HG03097 (cell line): ENCODE results near the gene KNOP1.

Experiments
- ATAC-seq: cut with Tn5 transposase; IDR thresholded peaks from one replicate; pipeline ENCODE4 v1.9.1; 2021; ENCODE audit not compliant: unreplicated experiment, low FRiP score

The KNOP1 gene

DNA sequence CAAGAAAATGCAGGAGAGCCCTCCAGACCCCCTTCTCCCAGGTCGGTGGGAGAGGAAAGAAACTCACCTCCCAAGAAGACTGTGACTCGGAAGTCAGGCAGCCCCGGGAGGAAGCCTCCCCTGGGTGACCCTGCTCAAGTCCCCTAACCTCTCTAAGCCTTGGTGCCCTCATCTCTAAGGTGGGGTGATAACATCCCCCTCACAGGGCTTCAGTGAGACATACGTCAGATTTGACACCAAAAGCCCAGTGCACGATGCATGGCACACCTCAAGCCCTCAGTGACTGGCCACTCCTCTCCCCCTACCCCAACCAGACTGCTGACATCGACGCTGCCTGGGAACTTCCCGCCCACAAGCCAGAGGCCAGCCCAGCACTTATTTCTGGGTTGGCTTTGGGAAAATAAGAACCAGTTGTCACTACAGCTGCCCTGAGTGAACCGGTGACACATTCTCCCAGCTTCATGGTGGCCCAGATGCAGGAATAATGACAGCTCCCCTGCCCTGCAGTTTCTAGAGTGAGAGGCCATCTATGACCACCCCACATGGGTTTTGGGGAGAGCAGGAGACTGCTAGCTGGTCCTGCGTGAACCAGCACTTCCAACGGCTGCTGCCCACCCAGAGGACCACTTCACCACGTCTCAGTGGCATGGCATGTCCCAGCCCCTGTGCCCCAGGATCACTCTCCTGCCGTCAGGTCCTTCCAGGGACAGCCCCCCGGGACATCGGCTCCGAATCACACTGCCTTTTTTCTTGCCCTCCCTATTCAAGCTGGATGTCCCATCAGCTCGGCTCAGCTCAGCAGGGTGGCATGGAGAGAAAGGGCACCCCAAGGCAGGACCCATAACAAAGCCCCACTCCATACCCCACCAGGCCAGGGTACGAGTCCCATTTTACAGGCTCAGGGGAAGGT lies 9.5 kb downstream of the KNOP1 start:
- ATAC-seq = no peak

DNA sequence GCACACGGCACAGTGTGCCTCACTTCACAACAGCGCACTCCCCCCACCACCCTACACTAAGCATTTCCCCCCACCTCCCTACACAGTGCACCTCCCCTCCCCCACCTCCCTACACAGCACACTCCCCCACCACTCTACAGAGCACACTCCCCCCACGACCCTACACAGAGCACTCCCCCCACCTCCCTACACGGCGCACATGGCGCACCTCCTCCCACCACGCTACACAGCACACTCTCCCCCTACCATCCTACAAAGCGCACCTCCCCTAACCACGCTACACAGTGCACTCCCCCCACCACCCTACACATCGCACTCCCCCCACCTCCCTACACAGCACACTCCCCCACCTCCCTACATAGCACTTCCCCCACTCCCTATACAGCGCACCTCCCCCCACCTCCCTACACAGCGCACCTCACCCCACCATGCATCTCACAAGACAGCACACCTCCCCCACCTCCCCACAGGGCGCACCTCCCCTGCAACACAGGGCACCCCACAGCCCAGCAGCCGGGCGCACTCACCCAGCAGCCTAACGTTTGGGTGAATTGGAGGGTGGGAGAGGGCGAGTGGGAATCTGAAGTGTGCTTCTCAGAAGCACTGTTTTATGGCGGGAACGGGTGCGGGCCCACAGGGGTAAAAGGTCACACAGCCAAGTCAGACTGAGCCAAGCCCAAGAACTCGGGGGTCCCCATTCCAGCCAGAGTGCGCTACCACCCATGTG lies 10.3 kb downstream of the KNOP1 start:
- ATAC-seq = no peak

DNA sequence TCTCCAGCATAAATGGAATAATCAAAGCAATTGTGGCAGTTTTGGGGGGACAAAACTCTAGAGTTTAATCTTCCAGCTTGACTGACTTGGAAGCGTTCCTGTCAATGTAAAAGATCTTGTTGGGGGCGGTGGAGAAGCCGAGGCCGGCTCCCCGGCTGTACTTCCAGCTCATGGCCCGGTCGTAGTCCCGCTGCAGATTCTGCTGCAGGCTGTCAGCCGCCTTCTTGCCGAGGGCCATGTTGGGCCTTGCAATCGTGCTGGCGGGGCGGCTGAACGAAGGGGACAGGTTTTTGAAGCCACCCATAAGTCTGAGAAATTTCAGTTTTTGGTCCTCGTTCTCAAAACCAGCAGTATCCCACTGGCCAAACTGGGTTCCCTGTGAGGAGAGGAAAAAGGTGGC lies 11.2 kb downstream of the KNOP1 start:
- ATAC-seq = no peak

DNA sequence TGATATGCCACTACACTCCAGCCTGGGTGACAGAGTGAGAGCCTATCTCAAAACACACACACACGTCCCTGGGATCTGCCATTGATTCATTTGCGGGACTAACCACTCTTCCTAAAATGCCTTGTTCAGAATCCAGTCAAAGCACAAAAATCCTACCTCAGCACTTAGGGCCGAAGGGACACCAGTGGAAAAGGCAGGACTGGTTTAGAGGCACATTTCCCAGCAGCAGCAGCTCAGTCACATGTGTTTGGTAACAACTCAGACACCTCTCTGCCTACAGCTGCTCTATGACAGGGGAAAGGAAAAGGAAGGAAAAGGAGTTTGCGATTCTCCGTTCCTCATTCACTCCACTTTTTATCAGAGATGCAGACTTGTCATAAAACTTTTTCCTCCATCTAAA lies 12.2 kb downstream of the KNOP1 start:
- ATAC-seq = no peak

DNA sequence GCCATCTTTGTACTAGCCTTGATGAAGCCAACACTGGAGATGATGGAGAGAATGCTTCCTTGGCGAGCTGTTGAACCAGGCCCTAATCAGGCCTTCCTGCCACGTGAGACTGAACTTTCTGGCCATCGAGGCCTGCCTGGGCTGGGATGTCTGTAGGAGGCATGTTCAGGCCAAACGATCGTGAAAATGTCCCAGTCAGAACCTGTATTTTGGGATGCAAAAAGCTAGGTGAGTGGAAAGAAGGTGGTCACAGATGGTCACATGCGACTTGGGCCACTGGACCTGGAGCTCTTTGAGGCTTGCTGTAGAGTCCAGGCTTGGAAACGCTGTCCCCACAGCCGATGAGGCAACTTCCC lies 12.9 kb downstream of the KNOP1 start:
- no peak for ATAC-seq

DNA sequence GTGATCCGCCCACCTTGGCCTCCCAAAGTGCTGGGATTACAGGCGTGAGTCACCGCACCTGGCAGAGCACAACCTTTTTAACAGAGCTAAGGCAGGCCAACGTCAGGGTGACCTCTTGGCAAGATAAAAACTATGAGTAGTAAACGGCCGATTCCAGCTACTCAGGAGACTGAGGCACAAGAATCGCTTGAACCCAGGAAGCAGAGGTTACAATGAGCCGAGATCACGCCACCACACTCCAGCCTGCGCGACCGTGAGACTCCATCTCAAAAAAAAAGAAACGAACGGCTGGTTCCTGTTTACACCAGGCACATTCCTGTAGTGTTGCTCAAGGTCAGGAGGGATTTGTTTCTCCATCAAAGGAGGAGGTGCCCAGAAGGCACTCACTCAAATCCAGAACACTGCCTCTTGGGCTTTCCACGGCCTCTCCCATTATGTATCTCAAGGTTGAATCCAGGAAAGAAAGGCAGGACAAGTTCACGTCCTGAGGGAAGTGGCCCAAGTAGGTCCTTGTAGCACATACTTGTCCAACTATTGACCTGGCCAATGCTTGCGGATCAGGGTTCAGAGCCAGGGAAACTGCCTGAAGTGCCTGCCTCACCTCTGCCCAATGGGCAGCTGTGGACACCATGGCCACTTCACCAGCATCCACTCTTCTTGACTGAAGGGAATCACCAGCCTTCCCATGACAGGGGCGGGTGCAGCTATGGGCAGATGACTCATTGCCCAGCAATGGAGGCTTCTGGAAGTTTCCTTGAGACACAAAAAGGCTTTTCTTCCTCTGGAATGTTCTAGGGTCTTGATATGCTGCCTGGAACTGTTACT lies 13.5 kb downstream of the KNOP1 start:
- no peak for ATAC-seq

DNA sequence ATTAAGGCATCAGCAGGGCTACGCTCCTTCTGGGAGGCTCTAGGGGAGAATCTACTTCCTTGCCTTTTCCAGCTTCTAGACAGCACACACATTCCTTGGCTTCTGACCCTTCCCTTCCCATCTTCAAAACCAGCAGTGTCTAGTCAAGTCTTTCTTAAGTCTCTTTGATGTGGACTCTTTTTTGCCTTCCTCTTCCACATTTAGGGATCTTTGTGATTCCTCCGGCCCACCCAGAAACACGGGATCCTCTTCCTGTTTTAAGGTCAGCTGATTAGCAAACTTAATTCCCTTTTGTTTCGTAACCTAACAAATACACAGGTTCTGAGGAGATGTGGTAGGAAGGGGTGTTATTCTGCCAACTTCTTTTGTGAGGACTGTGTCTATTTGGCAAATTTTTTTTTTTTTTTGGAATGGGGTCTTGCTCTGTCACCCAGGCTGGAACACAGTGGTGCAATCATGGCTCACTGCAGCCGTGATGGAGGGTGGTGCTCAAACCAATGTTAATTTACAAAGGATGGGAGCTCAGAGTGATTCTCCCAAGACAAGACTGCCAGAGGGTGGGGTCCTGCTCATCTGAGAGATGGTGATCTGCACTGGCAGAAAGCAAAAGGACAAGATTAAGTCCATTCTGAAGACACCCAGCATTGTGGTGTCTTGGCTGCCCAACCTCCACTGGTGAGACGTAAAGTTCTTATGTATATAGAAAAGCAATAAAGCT lies 14.7 kb downstream of the KNOP1 start:
- ATAC-seq = no peak

DNA sequence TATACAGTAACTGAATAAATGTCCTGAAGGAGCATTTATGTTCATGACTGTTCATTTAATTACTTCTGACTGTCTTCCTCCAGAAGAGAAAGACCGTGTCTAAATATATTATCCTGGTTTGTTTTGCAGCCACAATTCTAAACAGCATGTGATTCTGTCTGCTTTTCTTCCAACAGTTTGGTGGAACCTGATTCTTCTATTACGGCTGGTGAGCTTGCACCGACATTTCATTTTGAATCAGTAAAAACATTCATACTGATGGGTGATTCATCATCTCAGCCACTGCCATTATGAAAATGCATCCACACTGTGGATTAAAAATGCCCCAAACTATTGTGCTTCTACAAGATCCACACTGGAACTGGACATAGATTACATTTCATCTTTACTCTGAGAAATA lies 16.9 kb downstream of the KNOP1 start:
- no peak for ATAC-seq

DNA sequence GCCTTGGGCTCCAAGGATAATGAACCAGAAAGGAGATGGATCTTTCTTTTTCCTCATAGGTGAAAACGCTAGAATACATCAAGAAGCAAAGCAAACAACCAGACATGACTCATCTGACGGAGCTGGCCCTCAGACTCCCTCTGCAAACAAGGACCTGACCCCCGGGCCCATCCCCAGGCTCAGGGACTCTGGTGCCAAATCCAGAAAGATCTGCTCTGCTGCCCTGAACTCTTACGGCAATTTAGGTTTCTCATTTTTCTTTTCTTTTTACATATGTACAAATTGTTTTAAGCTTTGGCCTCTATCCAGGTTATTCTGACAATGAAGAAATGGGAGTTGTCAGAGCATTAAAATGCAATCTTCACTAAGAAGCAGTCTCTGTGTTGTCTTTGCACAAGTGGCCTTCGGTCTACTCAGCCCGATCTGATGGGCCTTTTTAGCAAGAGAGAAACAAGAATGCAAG lies 17.7 kb downstream of the KNOP1 start:
- no peak for ATAC-seq

DNA sequence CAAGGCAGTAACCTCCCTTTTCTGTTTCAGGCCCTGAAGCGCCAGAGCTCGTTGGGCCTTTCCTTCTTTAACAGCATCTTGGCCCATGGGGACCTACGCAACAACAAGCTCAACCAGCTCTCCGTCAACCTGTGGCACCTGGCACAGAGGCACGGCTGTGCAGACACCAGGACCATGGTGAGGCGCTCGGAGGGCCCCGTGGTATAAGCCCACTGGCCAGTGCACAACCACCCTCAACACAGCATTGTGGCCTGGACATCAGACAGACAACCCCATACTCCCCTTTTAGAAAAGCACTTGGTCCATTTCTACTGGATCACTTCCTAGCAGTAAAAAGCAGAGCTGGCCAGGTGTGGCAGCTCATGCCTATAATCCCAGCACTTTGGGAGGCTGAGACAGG lies 18.6 kb downstream of the KNOP1 start:
- ATAC-seq = no peak

DNA sequence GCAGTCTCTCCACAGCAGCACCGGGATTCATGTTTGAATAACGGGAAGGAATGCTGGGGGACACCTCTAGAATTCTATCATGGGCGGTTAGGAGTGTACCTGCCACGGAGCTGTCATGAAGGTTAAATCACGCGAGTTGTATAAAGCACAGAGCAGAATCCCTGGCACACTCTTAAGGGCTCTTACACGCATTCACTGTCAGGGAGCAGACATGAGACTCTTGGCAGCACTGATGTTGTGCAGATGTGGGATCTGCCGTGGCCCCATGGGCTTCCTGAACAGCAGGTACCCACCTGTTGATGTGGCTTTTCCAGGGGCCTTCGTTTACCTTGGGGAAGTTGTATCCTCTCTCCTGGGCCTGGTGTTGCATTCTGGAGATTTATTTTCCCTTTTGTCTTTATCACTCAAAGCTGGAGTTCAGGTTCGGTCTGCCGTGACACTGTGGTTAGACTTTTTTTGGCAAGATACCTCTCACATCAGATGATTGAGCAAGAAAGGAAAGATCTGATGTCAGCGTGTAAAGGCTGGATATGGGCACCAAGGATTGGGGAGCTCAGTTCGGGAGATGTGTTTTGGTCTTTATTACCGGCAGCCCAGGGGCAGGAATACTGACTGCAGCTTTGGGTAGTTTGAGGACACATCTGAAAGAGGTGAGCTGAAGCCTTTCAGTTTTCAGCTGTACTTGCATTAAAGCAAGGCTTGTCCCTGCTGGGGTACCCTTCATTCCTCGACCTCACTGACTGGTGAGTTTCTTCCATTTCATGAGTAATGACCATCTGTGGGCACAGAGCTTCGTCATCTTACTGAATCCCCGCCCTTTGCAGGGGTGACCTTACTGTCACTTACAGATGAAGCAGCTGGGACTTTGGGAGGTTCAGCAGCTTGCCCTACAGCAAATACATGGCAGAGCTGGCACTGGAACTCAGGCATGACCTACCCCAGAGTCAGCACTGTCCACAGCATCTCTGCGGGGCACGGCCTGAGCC lies 19.3 kb downstream of the KNOP1 start:
- ATAC-seq = no peak

DNA sequence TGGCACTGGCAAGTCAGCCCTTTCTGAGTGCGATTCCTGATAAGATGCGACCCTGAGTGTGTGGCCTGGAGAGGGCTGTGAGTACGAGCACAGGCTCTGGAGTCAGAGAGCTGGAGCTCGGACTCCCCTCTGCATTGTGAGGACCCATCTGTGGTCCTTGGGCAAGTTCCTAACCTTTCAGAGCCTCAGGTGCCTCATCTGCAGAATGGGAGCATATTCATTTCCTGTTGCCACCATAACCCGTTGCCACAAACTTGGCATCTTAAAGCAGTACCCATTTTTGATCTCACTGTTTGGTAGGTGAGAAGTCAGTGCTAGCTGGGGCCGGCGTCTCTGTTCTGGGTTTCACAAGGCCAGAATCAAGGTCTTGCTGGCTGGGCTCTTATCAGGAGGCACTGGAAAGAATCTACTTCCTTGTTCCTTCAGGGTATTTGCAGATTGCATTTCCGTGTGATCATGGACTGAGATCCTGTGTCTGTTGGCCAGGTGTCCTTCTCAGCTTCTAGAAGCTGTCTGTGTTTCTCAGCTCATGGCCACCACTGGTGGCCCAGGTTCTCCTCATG lies 20.2 kb downstream of the KNOP1 start:
- no peak for ATAC-seq

DNA sequence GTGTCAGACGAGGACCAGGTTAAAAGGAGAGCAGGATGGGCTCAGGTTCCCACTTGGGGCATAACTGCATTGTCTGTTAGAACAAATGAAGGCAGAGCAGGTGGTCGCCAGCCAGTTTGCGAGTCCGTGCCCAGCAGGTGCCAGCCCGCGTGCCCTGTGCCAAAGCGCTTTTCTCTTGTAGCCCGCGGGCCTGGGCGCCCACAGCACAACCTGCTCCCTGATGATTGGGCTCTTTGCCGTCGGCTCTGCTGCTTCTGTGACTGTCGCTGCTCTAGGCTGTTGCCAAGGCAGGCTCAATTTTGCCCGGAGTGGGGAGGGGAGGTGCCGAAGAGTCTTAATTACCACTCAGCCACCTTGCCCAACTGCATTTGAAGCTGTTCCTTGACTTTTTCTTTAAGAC lies 21.1 kb downstream of the KNOP1 start:
- ATAC-seq = no peak

DNA sequence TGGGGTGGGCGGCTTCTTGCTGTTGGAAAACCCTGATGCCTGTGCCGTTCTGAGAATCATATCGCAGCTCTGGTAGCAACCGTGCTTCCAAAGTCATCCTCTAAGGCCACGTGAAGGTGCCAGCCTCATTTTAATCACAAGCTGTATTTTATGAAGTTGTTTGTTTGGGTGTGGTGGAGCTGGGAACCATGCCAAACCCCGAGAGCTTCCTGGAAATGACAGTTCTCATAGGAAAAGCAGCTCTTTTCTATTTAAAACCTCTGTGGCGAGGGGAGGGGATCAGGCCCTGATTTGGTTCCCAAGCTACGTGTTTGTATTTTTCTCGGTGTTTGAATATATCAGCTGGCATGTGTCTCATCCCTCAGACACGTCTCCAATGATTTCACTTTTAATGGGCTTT lies 21.7 kb downstream of the KNOP1 start:
- ATAC-seq = no peak

DNA sequence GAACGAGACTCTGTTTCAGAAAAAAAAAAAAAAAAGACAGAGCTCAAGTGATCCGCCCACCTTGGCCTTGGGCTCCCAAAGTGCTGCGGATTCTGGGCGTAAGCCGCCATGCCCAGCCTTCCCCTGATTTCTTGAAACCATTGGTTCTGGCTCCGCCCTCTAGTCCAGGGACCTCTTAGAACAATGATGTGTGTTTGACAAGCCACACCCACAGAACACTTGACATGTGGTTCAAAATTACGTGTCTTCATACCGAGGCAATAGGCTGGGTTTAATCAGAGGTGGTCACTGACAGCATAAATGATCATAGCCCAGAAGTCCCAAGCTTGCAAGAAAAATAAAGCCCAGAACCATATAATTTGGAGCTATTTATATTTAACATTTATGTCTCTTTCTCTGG lies 23.0 kb downstream of the KNOP1 start:
- ATAC-seq = no peak

DNA sequence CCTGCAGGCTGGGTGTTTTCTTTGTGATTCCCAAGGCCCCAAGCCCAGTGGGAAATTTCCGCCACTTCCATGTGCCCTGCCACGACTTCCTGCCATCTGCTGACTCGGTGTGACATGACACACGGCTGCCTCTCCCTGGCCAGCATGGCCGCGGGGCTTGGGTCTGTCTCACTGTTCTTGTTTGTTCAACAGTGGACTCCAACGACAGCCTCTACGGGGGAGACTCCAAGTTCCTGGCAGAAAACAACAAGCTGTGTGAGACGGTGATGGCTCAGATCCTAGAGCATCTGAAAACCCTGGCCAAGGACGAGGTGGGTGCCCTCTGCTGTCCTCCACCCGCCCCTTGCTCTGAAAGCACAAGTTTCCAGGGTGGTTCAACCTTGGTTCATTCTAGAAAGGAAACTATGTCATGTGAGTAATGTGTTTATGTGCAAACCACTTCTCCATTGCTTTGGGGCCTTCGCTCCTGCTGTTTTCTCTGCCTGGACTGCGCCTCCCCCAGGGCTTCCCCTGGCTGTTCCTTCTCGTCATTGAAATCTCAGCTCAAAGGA lies 26.8 kb downstream of the KNOP1 start:
- ATAC-seq = no peak

DNA sequence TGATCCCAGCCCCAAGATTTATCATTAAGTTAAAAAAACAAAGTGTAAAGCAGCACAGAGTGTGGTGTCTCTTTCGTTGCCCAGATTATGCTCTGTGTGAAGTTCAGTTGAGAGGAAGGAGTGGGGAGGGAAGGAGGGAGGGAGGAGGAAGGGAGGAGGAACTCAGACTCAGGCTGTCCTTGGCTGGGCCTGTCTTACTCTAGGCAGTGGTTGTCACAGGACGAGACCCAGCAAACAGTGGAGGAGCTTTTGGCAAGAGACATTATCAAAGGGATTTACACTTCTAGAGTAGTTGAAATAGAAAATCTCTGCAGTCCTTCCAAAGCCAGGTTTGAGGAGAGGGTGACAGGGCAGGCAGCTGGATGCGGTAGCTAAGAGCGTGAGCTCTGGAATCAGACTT lies 27.8 kb downstream of the KNOP1 start:
- ATAC-seq = no peak

DNA sequence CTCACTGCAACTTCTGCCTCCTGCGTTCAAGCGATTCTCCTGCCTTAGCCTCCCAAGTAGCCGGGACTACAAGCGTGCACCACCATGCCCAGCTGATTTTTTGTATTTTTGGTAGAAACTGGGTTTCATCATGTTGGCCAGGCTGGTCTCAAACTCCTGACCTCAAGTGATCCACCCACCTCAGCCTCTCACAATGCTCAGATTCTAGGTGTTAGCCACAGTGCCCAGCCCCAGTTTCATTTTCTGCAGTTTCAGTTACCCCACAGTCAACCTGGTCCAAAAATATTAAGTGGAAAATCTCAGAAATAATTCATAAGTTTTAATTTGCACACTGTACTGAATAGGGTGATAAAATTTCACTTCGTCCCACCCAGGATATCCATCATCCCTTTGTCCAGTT lies 28.7 kb downstream of the KNOP1 start:
- ATAC-seq = no peak
